ENCODE results near the gene MMP14.

DNA sequence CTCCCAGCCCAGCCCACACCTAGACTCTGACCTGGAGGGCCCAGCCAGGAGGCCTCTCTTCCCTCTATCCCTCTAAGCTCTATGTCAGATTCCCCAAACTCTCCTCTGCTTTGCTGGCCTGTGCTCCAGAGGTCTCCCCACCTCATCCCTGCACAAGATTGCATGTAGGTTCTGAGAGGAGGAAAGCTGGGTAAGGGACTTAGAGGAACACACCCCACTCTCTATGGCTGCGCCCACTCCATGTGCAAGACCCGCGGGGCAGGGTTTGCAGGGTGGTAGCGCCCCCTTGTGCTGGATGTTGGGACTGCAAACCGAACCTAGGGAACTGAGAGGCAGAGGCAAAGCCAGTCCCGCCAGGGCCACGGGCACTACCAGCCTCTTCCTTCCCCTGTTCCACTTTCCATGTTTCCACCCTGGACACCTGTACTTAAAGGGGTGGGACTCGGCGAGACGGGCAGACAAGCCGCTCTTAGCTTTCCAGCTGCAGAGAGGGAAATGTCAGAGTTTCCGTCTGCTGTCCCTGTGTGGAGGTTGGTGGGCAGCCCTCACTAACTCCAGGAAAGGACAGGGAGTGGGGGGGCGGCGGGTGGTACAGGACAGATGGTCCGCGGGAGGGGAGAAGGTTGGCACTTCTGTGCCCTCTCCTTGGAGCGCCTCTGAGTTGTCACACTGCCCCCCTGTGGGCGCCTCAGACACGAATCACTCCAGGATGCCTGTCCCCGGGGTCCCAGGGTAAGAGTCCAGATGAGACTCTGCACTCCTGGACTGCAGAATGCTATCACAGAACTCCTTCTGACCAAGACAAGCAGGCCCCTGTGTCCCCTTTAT, 16.8 kb downstream of the MMP14 start:
- TF ChIP-seq, protein P1, sequence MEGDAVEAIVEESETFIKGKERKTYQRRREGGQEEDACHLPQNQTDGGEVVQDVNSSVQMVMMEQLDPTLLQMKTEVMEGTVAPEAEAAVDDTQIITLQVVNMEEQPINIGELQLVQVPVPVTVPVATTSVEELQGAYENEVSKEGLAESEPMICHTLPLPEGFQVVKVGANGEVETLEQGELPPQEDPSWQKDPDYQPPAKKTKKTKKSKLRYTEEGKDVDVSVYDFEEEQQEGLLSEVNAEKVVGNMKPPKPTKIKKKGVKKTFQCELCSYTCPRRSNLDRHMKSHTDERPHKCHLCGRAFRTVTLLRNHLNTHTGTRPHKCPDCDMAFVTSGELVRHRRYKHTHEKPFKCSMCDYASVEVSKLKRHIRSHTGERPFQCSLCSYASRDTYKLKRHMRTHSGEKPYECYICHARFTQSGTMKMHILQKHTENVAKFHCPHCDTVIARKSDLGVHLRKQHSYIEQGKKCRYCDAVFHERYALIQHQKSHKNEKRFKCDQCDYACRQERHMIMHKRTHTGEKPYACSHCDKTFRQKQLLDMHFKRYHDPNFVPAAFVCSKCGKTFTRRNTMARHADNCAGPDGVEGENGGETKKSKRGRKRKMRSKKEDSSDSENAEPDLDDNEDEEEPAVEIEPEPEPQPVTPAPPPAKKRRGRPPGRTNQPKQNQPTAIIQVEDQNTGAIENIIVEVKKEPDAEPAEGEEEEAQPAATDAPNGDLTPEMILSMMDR (IDR thresholded peaks at IDR 0.05): peak; percentile 86 to 99 (median 98)
- no peak for TF ChIP-seq EP300 (IDR thresholded peaks at IDR 0.05)

All from sigmoid colon (tissue), 4 donors.